Measurements from ENCODE around the gene GSTA3. TPM values are rescaled to one million over a fixed set of nuclear protein-coding genes. Genes with fewer than 3 reads are reported as not detected.
"Not testable (repeated sequence)": the region's sequence is repeated elsewhere in the genome, so short reads cannot be mapped to it uniquely, and the experiment has no call there.

The GSTA3 gene
- total RNA-seq, 2 donors from 2014 or later = not detected

DNA sequence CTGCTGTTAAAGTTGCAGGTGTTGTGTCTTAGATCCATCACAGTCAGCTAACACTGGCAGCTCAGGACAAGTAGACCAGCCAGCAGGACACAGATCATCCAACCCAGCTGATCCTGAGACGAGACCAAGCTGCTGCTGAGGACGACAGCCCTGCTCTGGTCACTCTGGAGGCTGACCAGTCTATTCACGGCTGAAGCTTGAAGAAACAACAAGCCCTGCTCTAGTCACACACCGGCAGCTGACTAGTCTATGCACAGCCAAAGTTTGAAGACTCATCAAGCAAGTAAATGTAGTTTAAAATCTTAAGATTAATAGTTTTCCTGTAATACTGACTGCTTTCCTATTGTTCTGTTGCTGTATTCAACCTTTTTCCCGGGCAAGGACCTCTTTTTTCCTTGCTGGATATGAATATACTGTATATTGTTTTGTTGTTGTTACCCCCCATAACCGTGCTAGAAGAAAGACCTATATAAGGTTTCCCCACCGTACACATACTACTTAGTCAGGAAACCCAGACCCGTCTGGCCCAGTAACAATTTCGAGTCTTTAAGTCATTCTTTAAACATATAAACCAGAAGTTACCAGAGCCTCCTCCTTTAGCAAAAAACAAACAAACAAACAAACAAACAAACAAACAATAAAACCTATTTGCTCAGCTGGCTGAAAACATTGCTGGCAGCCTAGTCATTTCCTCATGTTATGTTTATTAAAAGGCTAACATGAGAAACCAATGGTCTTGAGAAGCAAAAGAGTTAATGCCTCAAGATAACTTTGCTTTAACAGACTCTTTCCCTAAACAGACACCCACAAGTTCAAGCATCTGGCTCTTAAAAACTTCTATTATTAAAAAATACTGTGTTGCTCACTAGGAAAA is 16.7 kb upstream of the GSTA3 start:
- no peaks in the 10 kb centered on the region for H3K9me3 ChIP-seq (ENCODE audit: control insufficient read depth, low read length, poor library complexity, severe bottlenecking)
- Mint-ChIP-seq H3K4me3 (no peak overlapping the region), H3K36me3 (ENCODE audit: low read depth) (peaks cover 2% of the 10 kb centered on the region), H3K4me1 (peaks cover 2% of the 10 kb centered on the region), H3K27ac (no peak overlapping the region), H3K27me3 (peaks cover 31% of the 10 kb centered on the region)
- ATAC-seq (no peak), DNase-seq (no peak)

DNA sequence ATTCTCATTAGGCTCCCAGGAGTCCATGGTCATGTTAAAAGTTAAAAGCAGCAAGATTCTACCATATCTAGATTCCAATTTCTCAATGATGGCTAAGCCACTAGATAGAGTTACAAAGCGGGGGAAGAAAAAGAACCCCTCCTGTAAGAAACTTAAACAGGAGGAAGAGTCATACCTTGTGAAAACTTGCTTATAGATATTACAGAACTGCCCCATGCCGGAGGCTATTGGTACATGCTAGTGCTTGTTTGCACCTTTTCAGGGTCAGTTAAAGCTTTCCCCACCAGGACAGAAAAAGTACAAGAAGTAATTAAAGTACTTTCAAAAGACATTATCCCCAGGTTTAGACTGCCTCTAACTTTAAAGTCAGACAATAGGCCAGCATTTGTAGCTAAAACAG is 15.5 kb upstream of the GSTA3 start:
- ATAC-seq = no peak
- peaks cover 4% of the 10 kb centered on the region for H3K36me3 Mint-ChIP-seq (ENCODE audit: low read depth)
- DNase-seq = no peak
- no peaks in the 10 kb centered on the region for H3K9me3 ChIP-seq (ENCODE audit: control insufficient read depth, low read length, poor library complexity, severe bottlenecking)
- H3K27ac Mint-ChIP-seq = no peak overlapping the region
- peaks cover 2% of the 10 kb centered on the region for H3K4me1 Mint-ChIP-seq
- peaks cover 35% of the 10 kb centered on the region for H3K27me3 Mint-ChIP-seq
- no peak overlapping the region for H3K4me3 Mint-ChIP-seq

GRCh38 chr6:52923689-52924088 is 14.2 kb upstream of the GSTA3 start:
- H3K27me3 Mint-ChIP-seq = peaks cover 40% of the 10 kb centered on the region
- ATAC-seq; DNase-seq; H3K9me3 ChIP-seq (ENCODE audit: control insufficient read depth, low read length, poor library complexity, severe bottlenecking); H3K27ac Mint-ChIP-seq; H3K4me3 Mint-ChIP-seq; H3K36me3 Mint-ChIP-seq (ENCODE audit: low read depth); H3K4me1 Mint-ChIP-seq: not testable (repeated sequence)

DNA sequence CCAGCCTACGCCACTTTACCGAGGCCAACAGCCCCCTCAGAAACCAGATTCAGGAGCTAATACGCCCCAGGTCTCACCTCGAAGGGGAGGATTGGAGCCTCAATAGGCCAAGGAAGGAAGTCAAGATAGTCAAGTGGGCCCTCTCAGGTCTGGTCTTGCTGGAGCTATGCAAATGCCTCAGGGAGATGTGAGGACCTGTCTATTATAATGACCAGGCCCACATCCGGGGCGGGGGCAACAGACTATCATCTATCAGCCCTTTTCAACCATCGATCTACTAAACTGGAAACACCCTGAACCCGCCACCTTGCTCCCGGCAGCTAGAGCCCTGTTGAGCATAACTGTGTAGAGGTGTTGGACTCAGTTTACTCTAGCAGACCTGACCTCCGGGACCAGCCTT is 12.7 kb upstream of the GSTA3 start:
- peaks cover 37% of the 10 kb centered on the region for H3K27me3 Mint-ChIP-seq
- H3K36me3 Mint-ChIP-seq (ENCODE audit: low read depth) = peaks cover 4% of the 10 kb centered on the region
- H3K9me3 ChIP-seq (ENCODE audit: control insufficient read depth, low read length, poor library complexity, severe bottlenecking) = no peaks in the 10 kb centered on the region
- peaks cover 2% of the 10 kb centered on the region for H3K4me1 Mint-ChIP-seq
- DNase-seq (no peak), ATAC-seq (no peak)
- H3K27ac Mint-ChIP-seq = no peak overlapping the region
- no peak overlapping the region for H3K4me3 Mint-ChIP-seq

DNA sequence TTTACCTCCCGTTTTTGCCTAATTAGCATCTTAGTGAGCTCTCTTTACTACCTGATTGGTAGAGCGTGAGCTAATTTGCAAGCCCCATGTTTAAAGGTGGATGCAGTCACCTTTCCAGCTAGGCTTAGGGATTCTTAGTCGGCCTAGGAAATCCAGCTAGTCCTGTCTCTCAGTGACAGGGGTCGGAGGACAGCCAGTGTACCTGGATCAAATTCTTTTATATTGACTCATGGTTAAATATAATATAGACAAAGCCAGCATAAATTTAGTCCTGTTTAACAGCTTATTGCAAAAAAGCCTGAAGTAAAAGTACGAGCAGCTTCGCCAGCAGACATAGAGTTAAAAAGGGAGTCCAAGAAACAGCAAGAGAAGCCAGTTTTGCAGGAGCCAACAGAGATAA is 12.2 kb upstream of the GSTA3 start:
- H3K27ac Mint-ChIP-seq = no peak overlapping the region
- H3K4me3 Mint-ChIP-seq = no peak overlapping the region

GRCh38 chr6:52919511-52919910 is 10.0 kb upstream of the GSTA3 start:
- H3K9me3 ChIP-seq (ENCODE audit: control insufficient read depth, low read length, poor library complexity, severe bottlenecking); H3K4me3 Mint-ChIP-seq; ATAC-seq; H3K4me1 Mint-ChIP-seq; H3K36me3 Mint-ChIP-seq (ENCODE audit: low read depth); H3K27ac Mint-ChIP-seq; DNase-seq: not testable (repeated sequence)
- peaks cover 22% of the 10 kb centered on the region for H3K27me3 Mint-ChIP-seq

More for the DNA sequence above, 12.2 kb upstream of the GSTA3 start:
- ATAC-seq (no peak), DNase-seq (no peak)
- peaks cover 33% of the 10 kb centered on the region for H3K27me3 Mint-ChIP-seq
- H3K9me3 ChIP-seq (ENCODE audit: control insufficient read depth, low read length, poor library complexity, severe bottlenecking) = no peaks in the 10 kb centered on the region
- peaks cover 2% of the 10 kb centered on the region for H3K4me1 Mint-ChIP-seq
- H3K36me3 Mint-ChIP-seq (ENCODE audit: low read depth) = peaks cover 4% of the 10 kb centered on the region

DNA sequence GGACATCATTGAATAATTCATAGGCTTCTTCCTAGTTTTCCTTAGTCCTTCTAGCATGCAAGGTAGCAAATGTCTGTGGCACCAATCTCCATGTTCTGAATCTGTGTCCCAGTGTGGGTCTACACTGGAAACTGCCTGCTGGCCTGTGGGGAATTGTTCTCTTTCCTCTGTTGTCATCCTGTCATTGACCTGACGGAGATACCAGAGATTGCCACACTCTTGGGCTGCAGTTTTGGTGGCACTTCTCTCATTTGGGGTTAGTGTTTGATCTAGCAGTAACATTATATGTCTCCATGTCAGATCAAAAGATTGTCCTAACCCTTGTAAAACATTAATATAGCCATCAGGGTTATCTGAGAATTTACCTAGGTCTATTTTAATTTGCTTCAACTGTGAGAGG is 9.3 kb upstream of the GSTA3 start:
- not testable (repeated sequence) for H3K4me3 Mint-ChIP-seq; H3K27ac Mint-ChIP-seq; DNase-seq; H3K4me1 Mint-ChIP-seq; H3K36me3 Mint-ChIP-seq (ENCODE audit: low read depth); ATAC-seq; H3K9me3 ChIP-seq (ENCODE audit: control insufficient read depth, low read length, poor library complexity, severe bottlenecking)
- peaks cover 15% of the 10 kb centered on the region for H3K27me3 Mint-ChIP-seq

DNA sequence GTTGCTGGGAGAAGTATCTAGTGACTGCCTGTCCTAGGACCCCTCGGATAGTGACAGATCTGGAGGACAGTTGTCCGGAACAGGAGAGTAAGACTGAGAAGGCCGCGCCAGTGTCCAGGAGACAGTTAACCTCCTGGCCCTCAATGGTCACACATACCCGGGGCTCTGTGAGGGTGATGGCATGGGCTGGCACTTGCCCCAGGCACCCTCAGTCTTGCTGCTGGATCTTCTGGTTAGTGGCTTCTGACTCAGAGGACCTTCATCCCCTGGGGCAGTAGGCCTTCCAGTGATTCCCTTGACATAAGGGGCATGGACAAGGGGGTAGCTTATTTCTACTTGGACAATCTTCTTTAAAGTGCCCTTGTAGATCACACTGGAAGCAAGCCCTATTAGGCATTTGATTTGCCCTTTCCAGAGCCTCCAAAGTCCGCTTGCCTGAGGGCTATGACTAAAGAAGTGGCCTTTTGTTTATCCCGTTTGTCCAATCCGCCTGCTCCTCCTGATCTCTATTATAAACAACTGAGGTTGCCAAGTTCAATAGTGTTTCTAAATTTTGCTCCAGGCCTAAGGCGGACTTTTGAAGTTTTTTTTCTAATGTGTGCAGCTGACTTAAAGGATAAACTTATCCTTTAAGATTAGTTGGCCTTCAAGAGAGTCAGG is 8.7 kb upstream of the GSTA3 start:
- not testable (repeated sequence) for H3K4me3 Mint-ChIP-seq
- H3K27me3 Mint-ChIP-seq = peaks cover 13% of the 10 kb centered on the region

GRCh38 chr6:52914516-52914915 is 5.0 kb upstream of the GSTA3 start:
- Mint-ChIP-seq H3K36me3 (ENCODE audit: low read depth) (no peaks in the 10 kb centered on the region), H3K27me3 (peaks cover 8% of the 10 kb centered on the region), H3K27ac (no peak overlapping the region), H3K4me1 (no peaks in the 10 kb centered on the region), H3K4me3 (no peak overlapping the region)
- DNase-seq = no peak
- no peak for ATAC-seq
- no peaks in the 10 kb centered on the region for H3K9me3 ChIP-seq (ENCODE audit: control insufficient read depth, low read length, poor library complexity, severe bottlenecking)

More for the DNA sequence above, 8.7 kb upstream of the GSTA3 start:
- not testable (repeated sequence) for ATAC-seq; DNase-seq; H3K4me1 Mint-ChIP-seq; H3K27ac Mint-ChIP-seq; H3K36me3 Mint-ChIP-seq (ENCODE audit: low read depth); H3K9me3 ChIP-seq (ENCODE audit: control insufficient read depth, low read length, poor library complexity, severe bottlenecking)

DNA sequence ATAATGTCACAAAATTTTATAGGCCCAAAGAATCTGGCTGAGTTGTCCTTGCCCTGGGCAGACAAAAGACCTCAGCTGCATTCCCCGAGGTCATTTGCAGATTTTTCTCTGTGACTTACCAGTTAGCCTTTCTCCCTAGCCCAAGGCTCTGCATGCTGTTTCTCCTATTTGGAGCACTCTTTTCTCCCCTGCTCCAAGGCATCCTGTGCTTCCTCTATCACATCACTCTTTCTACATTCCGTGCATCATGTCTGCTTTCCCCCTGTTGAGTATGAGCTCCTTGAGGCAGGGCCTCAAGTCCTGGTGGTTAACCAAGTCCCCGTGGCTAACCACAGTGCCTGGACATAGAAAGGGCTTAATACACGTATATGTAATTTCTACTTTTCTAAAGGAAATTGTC is 593 bp upstream of the GSTA3 start:
- Mint-ChIP-seq H3K27ac (no peak overlapping the region), H3K4me1 (peaks cover under 1% of the 10 kb centered on the region), H3K27me3 (no peaks in the 10 kb centered on the region), H3K36me3 (ENCODE audit: low read depth) (no peaks in the 10 kb centered on the region), H3K4me3 (no peak overlapping the region)
- DNase-seq = no peak
- no peaks in the 10 kb centered on the region for H3K9me3 ChIP-seq (ENCODE audit: control insufficient read depth, low read length, poor library complexity, severe bottlenecking)
- no peak for ATAC-seq

DNA sequence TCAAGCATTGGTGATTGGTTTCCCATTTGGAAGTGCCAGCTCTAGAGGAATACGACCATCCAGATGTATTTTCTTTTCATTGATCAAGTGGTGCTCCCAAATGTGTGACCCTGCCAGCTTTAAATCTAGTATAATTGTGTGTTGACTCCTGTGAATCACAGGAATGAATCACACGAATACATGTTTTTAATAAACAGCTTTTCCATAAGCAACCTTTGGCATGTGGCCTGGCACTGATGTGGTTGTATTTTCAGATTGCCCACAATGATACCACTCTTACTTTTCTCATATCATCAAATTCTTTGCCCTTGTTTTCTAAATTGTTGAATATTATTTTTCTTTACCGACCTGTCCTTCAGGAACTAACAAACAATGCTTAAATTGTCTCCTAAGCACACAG is 367 bp downstream of the GSTA3 start:
- H3K27ac Mint-ChIP-seq = no peak overlapping the region

DNA sequence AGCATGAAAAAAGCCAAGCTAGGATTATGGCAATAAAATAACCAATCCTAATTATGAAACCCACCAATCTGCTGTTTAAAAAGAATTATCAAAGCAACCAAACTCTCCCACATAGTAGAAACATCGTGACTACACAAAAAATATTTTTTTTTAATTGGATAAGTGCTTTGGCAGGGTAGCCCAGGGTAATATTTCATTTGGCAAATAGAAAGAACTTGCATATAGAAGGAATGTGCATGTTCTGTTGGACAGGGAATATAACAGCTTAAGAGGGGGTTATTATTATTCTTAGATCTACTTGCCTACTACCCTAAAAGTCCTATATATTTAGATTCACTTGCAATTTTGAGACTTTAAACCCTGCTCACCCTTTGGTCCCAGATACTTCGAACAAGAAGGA is 972 bp downstream of the GSTA3 start:
- Mint-ChIP-seq H3K27ac (no peak overlapping the region), H3K36me3 (ENCODE audit: low read depth) (no peaks in the 10 kb centered on the region), H3K27me3 (no peaks in the 10 kb centered on the region), H3K4me3 (no peak overlapping the region), H3K4me1 (peaks cover 2% of the 10 kb centered on the region)
- DNase-seq (no peak), ATAC-seq (no peak)
- no peaks in the 10 kb centered on the region for H3K9me3 ChIP-seq (ENCODE audit: control insufficient read depth, low read length, poor library complexity, severe bottlenecking)

More for the DNA sequence above, 367 bp downstream of the GSTA3 start:
- peaks cover 2% of the 10 kb centered on the region for H3K4me1 Mint-ChIP-seq
- no peaks in the 10 kb centered on the region for H3K9me3 ChIP-seq (ENCODE audit: control insufficient read depth, low read length, poor library complexity, severe bottlenecking)
- DNase-seq (no peak), ATAC-seq (no peak)
- H3K27me3 Mint-ChIP-seq = no peaks in the 10 kb centered on the region
- H3K36me3 Mint-ChIP-seq (ENCODE audit: low read depth) = no peaks in the 10 kb centered on the region
- no peak overlapping the region for H3K4me3 Mint-ChIP-seq

- Mint-ChIP-seq H3K36me3 (ENCODE audit: low read depth) (no peaks in the 10 kb centered on the region), H3K4me3 (no peak overlapping the region), H3K27me3 (peaks cover 21% of the 10 kb centered on the region), H3K27ac (no peak overlapping the region), H3K4me1 (peaks cover 2% of the 10 kb centered on the region)
- no peak for DNase-seq
- ATAC-seq = no peak
- no peaks in the 10 kb centered on the region for H3K9me3 ChIP-seq (ENCODE audit: control insufficient read depth, low read length, poor library complexity, severe bottlenecking)
These were observed 4.8 kb downstream of the GSTA3 start for GRCh38 chr6:52904562-52905279.

Measured in T-helper 17 cell (primary cell).